Measurements from ENCODE around the gene ID3. TPM values are rescaled to one million over a fixed set of nuclear protein-coding genes. Genes with fewer than 3 reads are reported as not detected.

ID3 gene
- polyA plus RNA-seq, 1 of the 3 experiments (the other 2 are of a cell fraction), result 504 TPM

- TF ChIP-seq MXI1 (IDR thresholded peaks at IDR 0.05; ENCODE audit: low read depth, low read length) (no peak; the same call in 1 of the 2 replicates), POLR2AphosphoS5 (IDR thresholded peaks at IDR 0.05; ENCODE audit: low read depth, low read length) (no peak), PBX3 (IDR thresholded peaks at IDR 0.05) (peak; percentile 27; the same call in 1 of the 2 replicates), EP300 (IDR thresholded peaks at IDR 0.05; ENCODE audit: borderline replicate concordance in 1 of 2, low read depth in 1 of 2, low read length in 1 of 2) (no peak), USF2 (IDR thresholded peaks at IDR 0.05; ENCODE audit: borderline replicate concordance, low read depth, low read length) (no peak; the same call in 1 of the 2 replicates), GABPA (IDR thresholded peaks at IDR 0.05; ENCODE audit: low read depth) (no peak), JUND (IDR thresholded peaks at IDR 0.05) (no peak), FOXJ3 (CRISPR knock-in tag; IDR thresholded peaks at IDR 0.05) (no peak), TCF12 (IDR thresholded peaks at IDR 0.05) (peak; percentile 82), MEF2A (IDR thresholded peaks at IDR 0.05; ENCODE audit: borderline replicate concordance, low read depth) (no peak)
These were observed 19.5 kb downstream of the ID3 start (continued) for GRCh38 chr1:23539698-23540266.

- peak overlapping the region; percentile 25 to 36; a peak in 2 of 4 replicates for H3K27ac ChIP-seq (ENCODE audit: low read depth in 2 of 2, low read length in 1 of 2)
- H3K9me3 ChIP-seq, result no peaks in the 10 kb centered on the region
- peaks cover 6 to 9% of the 10 kb centered on the region in 2 experiments; a peak in 3 of 4 replicates for H3K4me1 ChIP-seq (ENCODE audit: control insufficient read depth in 1 of 2, insufficient read depth in 2 of 2, low read depth in 1 of 2, low read length in 1 of 2)
- H2AFZ ChIP-seq (ENCODE audit: low read depth), result no peak overlapping the region
- no peaks in the 10 kb centered on the region for H3K36me3 ChIP-seq (replicated peaks in 1 of 2; ENCODE audit: control insufficient read depth in 1 of 2, insufficient read depth in 2 of 2, low read length in 1 of 2)
- peak overlapping the region; percentile 8; the same call in 1 of the 2 replicates for H3K4me2 ChIP-seq
- H3K27me3 ChIP-seq (ENCODE audit: insufficient read depth), result no peaks in the 10 kb centered on the region
- WGBS (ENCODE audit: low lambda C conversion rate), result 58% methylated on average over 9 of the region's 9 CpGs
- CTCF ChIA-PET, result interaction anchor here (0.8 to 29.7 kb wide), 5 partner anchors 22 to 134 kb away, joined by 3 to 503 read pairs (median 3); no protein-coding TSS in a partner anchor
- POLR2A ChIA-PET, result no interaction called here
- H3K79me2 ChIP-seq (ENCODE audit: insufficient read depth), result no peaks in the 10 kb centered on the region
- H3K4me3 ChIP-seq (ENCODE audit: low read depth in 2 of 2, low read length in 1 of 2), result no peak overlapping the region
- H3F3A ChIP-seq (replicated peaks; ENCODE audit: insufficient read depth), result peaks cover 5% of the 10 kb centered on the region
- no peaks in the 10 kb centered on the region for H3K9me2 ChIP-seq
- no peak for DNase-seq
- H4K20me1 ChIP-seq (ENCODE audit: insufficient read depth), result no peaks in the 10 kb centered on the region
- no peak overlapping the region for H3K9ac ChIP-seq
- TF ChIP-seq FOSL2 (IDR thresholded peaks at IDR 0.05; ENCODE audit: borderline replicate concordance, low read depth) (no peak), MAX (IDR thresholded peaks at IDR 0.05; ENCODE audit: low read depth) (no peak), ZBTB33 (IDR thresholded peaks at IDR 0.05; ENCODE audit: borderline replicate concordance, low read depth) (no peak), IRF3 (IDR thresholded peaks at IDR 0.05; ENCODE audit: low read depth, low read length) (no peak), NFIC (IDR thresholded peaks at IDR 0.05; ENCODE audit: borderline replicate concordance) (no peak; the same call in 1 of the 2 replicates), RXRA (IDR thresholded peaks at IDR 0.05; ENCODE audit: borderline replicate concordance, low read depth) (no peak), TEAD4 (IDR thresholded peaks at IDR 0.05; ENCODE audit: borderline replicate concordance, insufficient read depth) (no peak), EP300 (IDR thresholded peaks at IDR 0.05; ENCODE audit: borderline replicate concordance in 1 of 2, low read depth in 1 of 2, low read length in 1 of 2) (0 out of 4 replicates have a peak, but pooled peaks of 1 of the 2 experiments have one; percentile 50), RAD21 (IDR thresholded peaks at IDR 0.05; ENCODE audit: low read length) (no peak), GATA2 (CRISPR knock-in tag; IDR thresholded peaks at IDR 0.05) (peak; percentile 58), JUND (IDR thresholded peaks at IDR 0.05) (no peak), RCOR1 (IDR thresholded peaks at IDR 0.05; ENCODE audit: low read length) (peak; percentile 85), FOXJ3 (CRISPR knock-in tag; IDR thresholded peaks at IDR 0.05) (no peak), TCF12 (IDR thresholded peaks at IDR 0.05) (peak; percentile 95), CTCF (IDR thresholded peaks at IDR 0.05) (no peak), GABPA (IDR thresholded peaks at IDR 0.05; ENCODE audit: low read depth) (no peak), USF1 (IDR thresholded peaks at IDR 0.05; ENCODE audit: borderline replicate concordance, low read depth) (no peak)
These were observed 21.9 kb downstream of the ID3 start for GRCh38 chr1:23537296-23537973.
